Thyroid gland (tissue), 4 donors: ENCODE measurements around the gene UBAP2.

Experiments
- CTCF ChIP-seq, 6 experiments: fragments of 200-600 bp in 3 of 6; fragments of 450-650 bp in 3 of 6; sonication (generic) in 3 of 6; IDR thresholded peaks; one replicate each; pipeline ENCODE4 v1.5.1; 2016 to 2019; ENCODE audit warnings: antibody characterized with exemption in 6 of 6, mild to moderate bottlenecking in 2 of 6, inconsistent platforms in 1 of 6, moderate library complexity in 1 of 6
- POLR2A ChIP-seq, 2 donors: fragments of 450-650 bp; IDR thresholded peaks; one replicate each; pipeline ENCODE4 v1.6.1; 2017; ENCODE audit warnings: antibody characterized with exemption in 2 of 2, mild to moderate bottlenecking in 2 of 2, moderate library complexity in 1 of 2

GRCh38 chr9:33923079-33923478 is 125.6 kb downstream of the UBAP2 start:
- TF ChIP-seq CTCF (IDR thresholded peaks at IDR 0.05) (no peak), POLR2A (IDR thresholded peaks at IDR 0.05) (no peak)
